Measurements from ENCODE around the gene MAPKAP1. TPM values are rescaled to one million over a fixed set of nuclear protein-coding genes. Genes with fewer than 3 reads are reported as not detected.

The MAPKAP1 gene
- polyA plus RNA-seq, 1 donor from 2014 or later = 57.5 TPM

- Histone ChIP-seq H3K9ac (ENCODE audit: low read length) (no peak overlapping the region), H3K9me2 (ENCODE audit: insufficient read depth, low read length) (no peaks in the 10 kb centered on the region), H3K36me3 (ENCODE audit: insufficient read depth, low read length) (no peaks in the 10 kb centered on the region), H3K4me2 (ENCODE audit: low read length) (no peak overlapping the region), H3K4me3 (ENCODE audit: low read length) (no peak overlapping the region), H3F3A (ENCODE audit: insufficient read depth, low read length, poor library complexity, severe bottlenecking) (no peaks in the 10 kb centered on the region), H3K79me2 (replicated peaks; ENCODE audit: insufficient read depth, low read length) (no peaks in the 10 kb centered on the region), H2AFZ (ENCODE audit: low read depth, low read length) (no peak overlapping the region), H3K9me3 (ENCODE audit: low read length) (no peaks in the 10 kb centered on the region), H3K27ac (ENCODE audit: low read length) (no peak overlapping the region), H3K27me3 (ENCODE audit: insufficient read depth, low read depth, low read length) (no peaks in the 10 kb centered on the region), H4K20me1 (ENCODE audit: insufficient read depth) (no peaks in the 10 kb centered on the region)
- no peak for TF ChIP-seq CTCF (IDR thresholded peaks at IDR 0.05; ENCODE audit: poor library complexity, severe bottlenecking)
- no peak for TF ChIP-seq EZH2 (IDR thresholded peaks at IDR 0.05; ENCODE audit: borderline replicate concordance, insufficient read depth, low read length, poor library complexity, severe bottlenecking)
- no peak for TF ChIP-seq TAF1 (IDR thresholded peaks at IDR 0.05; ENCODE audit: low read depth)
- no peak for TF ChIP-seq REST (IDR thresholded peaks at IDR 0.05; ENCODE audit: borderline replicate concordance)
- no peak for TF ChIP-seq RAD21 (conservative IDR thresholded peaks at IDR 0.05)
- TF ChIP-seq EP300 (conservative IDR thresholded peaks at IDR 0.05; ENCODE audit: poor library complexity, severe bottlenecking) = no peak
- no peak for TF ChIP-seq SMC3 (conservative IDR thresholded peaks at IDR 0.05; ENCODE audit: poor library complexity)
- no peak for TF ChIP-seq POLR2AphosphoS5 (IDR thresholded peaks at IDR 0.05)
- no peak for TF ChIP-seq MXI1 (conservative IDR thresholded peaks at IDR 0.05; ENCODE audit: poor library complexity, severe bottlenecking)
Measured at GRCh38 chr9:125654121-125654520, 52.9 kb downstream of the MAPKAP1 start.

GRCh38 chr9:125653325-125653724, 53.7 kb downstream of the MAPKAP1 start:
- H2AFZ ChIP-seq (ENCODE audit: low read depth, low read length) = no peak overlapping the region
- no peaks in the 10 kb centered on the region for H3F3A ChIP-seq (ENCODE audit: insufficient read depth, low read length, poor library complexity, severe bottlenecking)
- H3K4me2 ChIP-seq (ENCODE audit: low read length) = no peak overlapping the region
- no peaks in the 10 kb centered on the region for H3K9me2 ChIP-seq (ENCODE audit: insufficient read depth, low read length)
- H3K27ac ChIP-seq (ENCODE audit: low read length) = no peak overlapping the region
- no peaks in the 10 kb centered on the region for H3K27me3 ChIP-seq (ENCODE audit: insufficient read depth, low read depth, low read length)
- H4K20me1 ChIP-seq (ENCODE audit: insufficient read depth) = no peaks in the 10 kb centered on the region
- no peak overlapping the region for H3K4me3 ChIP-seq (ENCODE audit: low read length)
- H3K36me3 ChIP-seq (ENCODE audit: insufficient read depth, low read length) = no peaks in the 10 kb centered on the region
- TF ChIP-seq SMC3 (conservative IDR thresholded peaks at IDR 0.05; ENCODE audit: poor library complexity) = no peak
- TF ChIP-seq EP300 (conservative IDR thresholded peaks at IDR 0.05; ENCODE audit: poor library complexity, severe bottlenecking) = no peak
- no peak for TF ChIP-seq REST (IDR thresholded peaks at IDR 0.05; ENCODE audit: borderline replicate concordance)
- no peak for TF ChIP-seq MXI1 (conservative IDR thresholded peaks at IDR 0.05; ENCODE audit: poor library complexity, severe bottlenecking)
- TF ChIP-seq EZH2 (IDR thresholded peaks at IDR 0.05; ENCODE audit: borderline replicate concordance, insufficient read depth, low read length, poor library complexity, severe bottlenecking) = no peak
- no peak for TF ChIP-seq TAF1 (IDR thresholded peaks at IDR 0.05; ENCODE audit: low read depth)
- no peak for TF ChIP-seq CTCF (IDR thresholded peaks at IDR 0.05; ENCODE audit: poor library complexity, severe bottlenecking)
- no peak for TF ChIP-seq POLR2AphosphoS5 (IDR thresholded peaks at IDR 0.05)
- TF ChIP-seq RAD21 (conservative IDR thresholded peaks at IDR 0.05) = no peak
- no peak overlapping the region for H3K9ac ChIP-seq (ENCODE audit: low read length)
- H3K79me2 ChIP-seq (replicated peaks; ENCODE audit: insufficient read depth, low read length) = no peaks in the 10 kb centered on the region
- no peaks in the 10 kb centered on the region for H3K9me3 ChIP-seq (ENCODE audit: low read length)
